Glutamatergic neuron (in vitro differentiated cells): ENCODE results near the gene AKAIN1. TPM values are rescaled to one million over a fixed set of nuclear protein-coding genes. Genes with fewer than 3 reads are reported as not detected.

ENCODE experiments used
- DNase-seq: peaks from one replicate; pipeline ENCODE4 v3.0.0; 2022
- H3K27ac Mint-ChIP-seq: one replicate; pipeline ENCODE4 v1.8.0; 2020; ENCODE audit warnings: mild to moderate bottlenecking, mixed read lengths, inconsistent platforms; ENCODE audit not compliant: unreplicated experiment
- H3K27me3 Mint-ChIP-seq: one replicate; pipeline ENCODE4 v1.8.0; 2020; ENCODE audit warnings: mild to moderate bottlenecking, moderate library complexity, mixed read lengths, inconsistent platforms; ENCODE audit not compliant: unreplicated experiment
- H3K36me3 Mint-ChIP-seq: one replicate; pipeline ENCODE4 v1.8.0; 2020; ENCODE audit warnings: mild to moderate bottlenecking, mixed read lengths, inconsistent platforms; ENCODE audit not compliant: unreplicated experiment
- H3K4me1 Mint-ChIP-seq: one replicate; pipeline ENCODE4 v1.8.0; 2020; ENCODE audit warnings: mild to moderate bottlenecking, low read depth, mixed read lengths, inconsistent platforms; ENCODE audit not compliant: unreplicated experiment
- H3K4me3 Mint-ChIP-seq: one replicate; pipeline ENCODE4 v1.8.0; 2020; ENCODE audit warnings: mild to moderate bottlenecking, mixed read lengths, inconsistent platforms; ENCODE audit not compliant: unreplicated experiment
- H3K9me3 Mint-ChIP-seq: one replicate; pipeline ENCODE4 v1.8.0; 2020; ENCODE audit warnings: mild to moderate bottlenecking, moderate library complexity, mixed read lengths, inconsistent platforms; ENCODE audit not compliant: unreplicated experiment
- CTCF ChIP-seq: fragments of 200-600 bp; sonication (generic); IDR thresholded peaks from one replicate; pipeline ENCODE4 v1.5.0; 2021; ENCODE audit not compliant: partially characterized antibody, unreplicated experiment
- total RNA-seq: library from RNA; stranded (reverse); fragmentation: NEBNext Ultra II Directional; extraction: Animal tissue kit (Norgen Biotek cat#: 25700); gene quantifications from one replicate; pipeline ENCODE4 v1.2.1, GENCODE V29; 2021; ENCODE audit not compliant: unreplicated experiment

The AKAIN1 gene
- total RNA-seq, 1 donor from 2014 or later: 14.1 TPM

DNA sequence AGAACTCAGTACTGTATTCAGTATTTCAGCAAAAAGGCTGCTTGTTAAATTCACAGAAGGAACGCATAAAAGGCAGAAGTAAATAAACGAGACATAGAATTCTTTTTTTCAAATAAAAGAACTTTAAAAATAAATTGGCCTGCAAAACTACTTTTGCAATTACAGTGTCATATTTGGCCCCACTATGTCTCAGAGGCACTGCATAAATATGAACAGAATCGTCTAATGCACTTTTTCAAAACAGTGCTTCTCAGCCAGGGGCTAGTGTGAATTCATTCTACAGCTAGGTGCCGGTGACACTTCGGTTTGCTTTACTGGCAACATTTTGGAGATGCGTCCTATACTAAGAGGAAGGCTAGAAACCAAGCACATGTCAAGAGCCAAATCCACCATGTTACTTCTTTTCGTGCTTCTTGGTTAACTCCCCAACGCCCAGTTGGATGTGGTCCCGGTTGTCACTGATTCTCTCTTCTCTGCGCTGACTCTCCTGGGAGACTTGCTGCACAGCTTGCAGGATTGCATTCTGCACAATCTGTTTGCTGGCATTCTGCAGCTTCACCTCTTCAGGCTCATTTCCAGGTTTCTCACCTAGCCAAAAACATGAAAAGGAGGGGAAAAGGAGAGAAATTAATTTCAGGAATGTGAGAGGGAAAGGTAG, 51.8 kb downstream of the AKAIN1 start:
- no peak for DNase-seq
- peaks cover 20% of the 10 kb centered on the region for H3K4me1 Mint-ChIP-seq
- TF ChIP-seq CTCF: no peak

DNA sequence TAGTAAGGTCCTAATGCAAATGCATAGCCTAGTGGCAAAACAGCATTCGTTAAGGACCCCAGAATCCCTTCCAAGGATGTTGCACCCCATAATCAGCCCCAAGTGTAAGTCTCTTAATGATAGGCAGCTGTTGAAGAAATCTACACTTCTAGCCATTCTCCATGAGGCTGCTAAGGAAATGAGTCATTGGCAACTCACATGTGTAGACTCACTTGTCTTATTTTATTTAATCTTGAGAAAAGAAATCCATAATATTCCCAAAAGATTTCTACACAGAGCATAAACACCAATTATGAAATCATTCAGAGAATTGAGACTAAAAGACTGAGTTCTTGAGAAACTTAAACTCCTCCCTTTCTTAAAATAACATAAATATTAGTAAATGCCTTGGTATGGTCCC, 52.4 kb downstream of the AKAIN1 start:
- H3K4me3 Mint-ChIP-seq: no peak overlapping the region
- H3K36me3 Mint-ChIP-seq: no peaks in the 10 kb centered on the region
- TF ChIP-seq CTCF: no peak
- H3K27ac Mint-ChIP-seq: peak overlapping the region; percentile 33
- DNase-seq: no peak
- no peaks in the 10 kb centered on the region for H3K9me3 Mint-ChIP-seq
- H3K4me1 Mint-ChIP-seq: peaks cover 20% of the 10 kb centered on the region
- H3K27me3 Mint-ChIP-seq: no peaks in the 10 kb centered on the region

More for the DNA sequence above, 51.8 kb downstream of the AKAIN1 start:
- Mint-ChIP-seq H3K36me3 (no peaks in the 10 kb centered on the region), H3K9me3 (no peaks in the 10 kb centered on the region), H3K4me3 (peak overlapping the region; percentile 52), H3K27me3 (no peaks in the 10 kb centered on the region), H3K27ac (peak overlapping the region; percentile 66)

GRCh38 chr18:5142859-5143258, 54.2 kb downstream of the AKAIN1 start:
- DNase-seq: no peak
- no peaks in the 10 kb centered on the region for H3K9me3 Mint-ChIP-seq
- TF ChIP-seq CTCF: no peak
- peaks cover 20% of the 10 kb centered on the region for H3K4me1 Mint-ChIP-seq
- H3K36me3 Mint-ChIP-seq: no peaks in the 10 kb centered on the region
- no peak overlapping the region for H3K4me3 Mint-ChIP-seq
- no peak overlapping the region for H3K27ac Mint-ChIP-seq
- no peaks in the 10 kb centered on the region for H3K27me3 Mint-ChIP-seq

- Mint-ChIP-seq H3K4me1 (peaks cover 20% of the 10 kb centered on the region), H3K4me3 (no peak overlapping the region), H3K36me3 (no peaks in the 10 kb centered on the region), H3K27ac (peak overlapping the region; percentile 11), H3K27me3 (no peaks in the 10 kb centered on the region), H3K9me3 (no peaks in the 10 kb centered on the region)
- no peak for TF ChIP-seq CTCF
- no peak for DNase-seq
These were observed 54.9 kb downstream of the AKAIN1 start for GRCh38 chr18:5142131-5142530.

DNA sequence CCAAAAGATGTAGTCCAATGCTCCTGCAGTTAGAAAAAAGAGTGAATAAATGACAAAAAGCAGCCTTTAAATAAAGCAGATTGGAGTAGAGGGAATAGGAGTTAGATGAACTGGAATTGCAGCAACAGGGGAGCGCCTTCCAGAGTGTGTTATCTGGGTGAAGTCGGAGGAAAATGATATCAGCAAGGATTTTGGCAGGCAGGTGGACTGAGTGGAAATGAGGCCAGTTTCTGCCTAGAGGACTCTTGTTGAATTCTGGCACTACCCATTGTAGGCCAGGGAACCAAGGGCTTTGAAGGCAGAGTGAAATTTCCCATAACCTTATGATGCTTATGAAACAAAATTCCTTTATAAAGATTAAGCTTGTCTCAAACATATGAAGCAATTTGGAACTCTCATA, 59.8 kb downstream of the AKAIN1 start:
- no peak for TF ChIP-seq CTCF
- H3K27ac Mint-ChIP-seq: no peak overlapping the region
- H3K36me3 Mint-ChIP-seq: no peaks in the 10 kb centered on the region
- no peak overlapping the region for H3K4me3 Mint-ChIP-seq
- no peak for DNase-seq
- H3K27me3 Mint-ChIP-seq: no peaks in the 10 kb centered on the region
- no peaks in the 10 kb centered on the region for H3K9me3 Mint-ChIP-seq
- peaks cover 3% of the 10 kb centered on the region for H3K4me1 Mint-ChIP-seq
